Measurements from ENCODE around the gene FGF12.

- peak; percentile 94 for TF ChIP-seq CTCF (IDR thresholded peaks at IDR 0.05; ENCODE audit: insufficient read depth, low read length, poor library complexity, severe bottlenecking)
- TF ChIP-seq EZH2phosphoT487 (conservative IDR thresholded peaks at IDR 0.05; ENCODE audit: low read length) = no peak
These were observed 283.1 kb downstream of the FGF12 start for GRCh38 chr3:192444096-192444790.

All from SU-DHL-6 (cell line).